Measurements from ENCODE around the gene RSPH1.

The RSPH1 gene

DNA sequence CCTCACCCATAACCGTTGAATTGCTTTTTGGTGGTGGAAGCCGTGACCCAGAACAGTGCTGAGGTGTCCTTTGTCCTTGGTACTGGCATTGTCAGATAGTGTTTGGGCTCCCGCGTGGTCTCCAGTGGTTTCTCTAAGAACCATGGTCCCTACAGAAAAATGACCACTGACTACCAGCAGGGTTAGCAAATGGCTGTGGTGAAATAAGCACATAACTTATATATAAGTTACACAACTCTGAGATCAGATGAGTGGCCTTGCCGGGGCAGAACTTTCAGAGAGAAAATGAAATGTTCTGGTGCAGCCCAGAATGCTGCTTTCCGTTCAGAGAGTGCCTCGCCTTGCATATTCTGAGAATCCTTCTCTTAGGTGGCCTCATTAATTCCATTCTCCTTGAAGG, 22.6 kb upstream of the RSPH1 start:
- ChIA-PET POLR2A (ENCODE audit: low non-redundant PET) (no interaction called here), CTCF (no interaction called here)
- TF ChIP-seq, protein P1, sequence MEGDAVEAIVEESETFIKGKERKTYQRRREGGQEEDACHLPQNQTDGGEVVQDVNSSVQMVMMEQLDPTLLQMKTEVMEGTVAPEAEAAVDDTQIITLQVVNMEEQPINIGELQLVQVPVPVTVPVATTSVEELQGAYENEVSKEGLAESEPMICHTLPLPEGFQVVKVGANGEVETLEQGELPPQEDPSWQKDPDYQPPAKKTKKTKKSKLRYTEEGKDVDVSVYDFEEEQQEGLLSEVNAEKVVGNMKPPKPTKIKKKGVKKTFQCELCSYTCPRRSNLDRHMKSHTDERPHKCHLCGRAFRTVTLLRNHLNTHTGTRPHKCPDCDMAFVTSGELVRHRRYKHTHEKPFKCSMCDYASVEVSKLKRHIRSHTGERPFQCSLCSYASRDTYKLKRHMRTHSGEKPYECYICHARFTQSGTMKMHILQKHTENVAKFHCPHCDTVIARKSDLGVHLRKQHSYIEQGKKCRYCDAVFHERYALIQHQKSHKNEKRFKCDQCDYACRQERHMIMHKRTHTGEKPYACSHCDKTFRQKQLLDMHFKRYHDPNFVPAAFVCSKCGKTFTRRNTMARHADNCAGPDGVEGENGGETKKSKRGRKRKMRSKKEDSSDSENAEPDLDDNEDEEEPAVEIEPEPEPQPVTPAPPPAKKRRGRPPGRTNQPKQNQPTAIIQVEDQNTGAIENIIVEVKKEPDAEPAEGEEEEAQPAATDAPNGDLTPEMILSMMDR (conservative IDR thresholded peaks at IDR 0.05; ENCODE audit: low read depth): no peak
- DNase-seq (ENCODE audit: low spot score): no peak
- H3K27ac ChIP-seq: no peak overlapping the region

DNA sequence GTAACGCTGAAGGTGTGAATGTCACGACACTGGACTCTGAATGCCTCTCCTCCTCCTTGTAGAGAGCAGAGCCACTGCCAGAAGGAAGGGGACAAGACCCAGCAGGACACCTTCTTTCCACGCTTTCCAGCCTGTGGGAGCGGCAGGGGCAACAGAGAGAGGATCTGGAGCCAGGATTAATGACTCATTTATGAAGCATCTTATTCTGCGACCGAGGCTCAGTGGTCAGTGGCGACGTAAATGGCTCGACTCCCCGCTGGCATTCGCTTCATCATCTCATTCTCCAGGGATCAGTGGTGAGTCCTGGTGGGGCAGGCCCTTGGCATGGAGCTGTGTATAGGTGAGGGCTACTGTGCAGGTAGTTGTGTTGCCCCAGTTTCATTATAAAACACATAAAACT, 22.2 kb upstream of the RSPH1 start:
- TF ChIP-seq, protein P1 (conservative IDR thresholded peaks at IDR 0.05; ENCODE audit: low read depth): no peak
- ChIA-PET POLR2A (ENCODE audit: low non-redundant PET) (no interaction called here), CTCF (no interaction called here)
- H3K27ac ChIP-seq: no peak overlapping the region
- DNase-seq (ENCODE audit: low spot score): no peak

DNA sequence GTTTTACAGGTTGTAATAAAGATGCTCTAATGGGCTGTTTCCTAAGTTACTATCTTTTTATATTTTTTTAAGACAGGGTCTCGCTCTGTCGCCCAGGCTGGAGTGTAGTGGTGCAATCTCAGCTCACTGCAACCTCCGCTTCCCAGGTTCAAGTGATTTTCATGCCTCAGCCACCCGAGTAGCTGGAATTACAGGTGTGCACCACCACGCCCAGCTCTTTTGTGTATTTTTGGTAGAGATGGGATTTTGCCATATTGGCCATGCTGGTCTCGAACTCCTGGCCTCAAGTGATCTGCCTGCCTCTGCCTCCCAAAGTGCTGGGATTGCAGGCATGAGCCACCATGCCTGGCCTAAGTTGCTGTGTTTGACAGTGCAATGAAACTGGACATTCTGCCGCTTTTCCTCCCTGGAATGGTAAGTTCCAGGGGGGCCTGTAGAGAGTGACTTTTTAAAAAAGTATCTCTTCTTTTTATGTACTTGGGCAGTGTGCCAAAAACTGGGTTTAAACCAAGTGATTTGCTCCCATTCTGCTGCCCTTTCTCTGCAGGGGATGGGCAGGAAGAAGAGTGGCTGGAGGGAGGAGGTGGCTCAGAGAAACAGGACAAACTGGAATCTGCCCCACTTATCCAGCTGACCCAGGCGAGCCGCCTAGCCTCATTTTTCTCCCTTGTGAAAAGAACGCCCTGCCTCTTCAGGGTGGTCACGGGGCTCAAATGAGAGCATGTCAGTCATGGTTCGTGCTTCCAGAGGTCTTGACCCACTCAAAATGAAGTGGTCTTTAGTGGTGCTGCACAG, 19.9 kb upstream of the RSPH1 start:
- ChIA-PET CTCF (interaction anchor here (1.0 kb wide), 1 partner anchor 15 kb away, joined by 3 read pairs; no protein-coding TSS in a partner anchor), POLR2A (ENCODE audit: low non-redundant PET) (no interaction called here)
- TF ChIP-seq, protein P1 (conservative IDR thresholded peaks at IDR 0.05; ENCODE audit: low read depth): no peak
- H3K27ac ChIP-seq: no peak overlapping the region
- peak; percentile 41 for DNase-seq (ENCODE audit: low spot score)

DNA sequence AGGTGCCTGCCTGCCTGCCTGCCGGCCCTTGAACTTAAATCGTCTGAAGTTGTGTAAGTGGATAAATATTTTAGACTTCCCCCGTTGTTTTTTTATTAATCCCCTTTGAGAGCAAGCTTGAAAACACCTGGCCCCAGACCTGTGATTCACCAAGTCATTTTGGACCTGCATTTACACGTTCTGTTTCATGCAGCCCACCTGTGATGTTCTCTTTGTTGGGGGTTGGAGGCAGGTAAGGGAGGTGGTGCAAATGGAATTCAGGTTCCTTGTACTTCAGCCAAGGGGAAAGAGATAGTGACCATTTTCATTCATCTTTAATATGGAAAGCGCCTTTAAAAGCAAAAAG, 18.8 kb upstream of the RSPH1 start:
- DNase-seq (ENCODE audit: low spot score): no peak
- POLR2A ChIA-PET (ENCODE audit: low non-redundant PET): interaction anchor here (0.5 kb wide), 1 partner anchor 683 kb away, joined by 3 read pairs; no protein-coding TSS in a partner anchor
- TF ChIP-seq, protein P1 (conservative IDR thresholded peaks at IDR 0.05; ENCODE audit: low read depth): no peak

DNA sequence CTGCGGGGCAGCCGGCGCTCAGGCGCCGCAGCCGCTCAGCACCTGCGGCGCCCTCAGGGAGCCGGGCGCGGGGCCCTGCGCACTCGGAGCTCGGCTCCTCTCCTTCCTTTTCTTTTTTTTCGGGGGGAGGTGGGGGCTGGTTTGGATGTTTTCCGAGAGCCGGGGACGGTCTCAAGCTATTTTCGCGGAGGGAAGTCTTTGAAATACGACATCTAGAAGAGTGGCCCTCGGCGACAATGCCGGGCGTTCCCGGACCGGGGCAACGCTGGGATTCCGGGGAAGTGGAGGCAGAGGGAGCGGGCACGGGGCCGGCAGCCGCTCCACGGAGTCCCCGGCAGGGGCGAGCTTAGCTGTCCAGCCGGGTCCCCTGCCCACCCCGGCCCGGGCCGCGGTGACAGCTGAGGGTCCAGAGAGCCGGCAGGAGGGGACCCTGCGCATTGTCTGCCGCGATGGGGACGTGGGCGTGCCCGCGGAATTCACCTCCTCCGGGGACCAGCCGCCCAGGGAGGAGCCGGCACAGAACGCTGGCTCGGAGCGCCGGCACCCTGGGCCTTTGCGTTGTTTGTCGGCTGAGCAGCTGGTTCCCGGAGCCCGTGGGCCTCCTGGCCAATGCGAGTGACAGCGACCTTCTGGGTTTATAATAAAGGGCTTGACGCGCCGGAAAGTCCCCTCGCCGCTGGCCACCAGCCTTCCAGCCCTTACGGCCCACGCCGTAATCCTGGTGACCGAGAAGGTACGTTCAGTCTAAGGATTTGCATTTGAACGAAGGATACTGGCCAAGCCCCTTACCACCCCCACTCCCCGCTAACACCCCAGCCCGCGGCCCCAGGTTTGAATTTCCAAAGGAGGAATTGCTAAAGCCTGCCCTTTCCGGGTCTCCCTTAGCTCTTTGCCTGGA, 18.2 kb upstream of the RSPH1 start:
- H3K27ac ChIP-seq: no peak overlapping the region
- DNase-seq (ENCODE audit: low spot score): peak; percentile 38
- POLR2A ChIA-PET (ENCODE audit: low non-redundant PET): interaction anchor here (0.5 kb wide), 1 partner anchor 684 kb away, joined by 3 read pairs; no protein-coding TSS in a partner anchor
- CTCF ChIA-PET: interaction anchor here (0.6 to 1.0 kb wide), 3 partner anchors 10 to 205 kb away, joined by 3 to 6 read pairs (median 3); no protein-coding TSS in a partner anchor
- TF ChIP-seq, protein P1 (conservative IDR thresholded peaks at IDR 0.05; ENCODE audit: low read depth): no peak

More for the DNA sequence above, 18.8 kb upstream of the RSPH1 start:
- H3K27ac ChIP-seq: no peak overlapping the region
- CTCF ChIA-PET: interaction anchor here (0.6 to 1.0 kb wide), 2 partner anchors 14 to 205 kb away, joined by 3 to 6 read pairs; no protein-coding TSS in a partner anchor

Data from RWPE1 (cell line).